ENCODE measurements around the gene RIN3. TPM values are rescaled to one million over a fixed set of nuclear protein-coding genes. Genes with fewer than 3 reads are reported as not detected.

The RIN3 gene
- polyA plus RNA-seq, 1 donor, result 15.6 TPM

DNA sequence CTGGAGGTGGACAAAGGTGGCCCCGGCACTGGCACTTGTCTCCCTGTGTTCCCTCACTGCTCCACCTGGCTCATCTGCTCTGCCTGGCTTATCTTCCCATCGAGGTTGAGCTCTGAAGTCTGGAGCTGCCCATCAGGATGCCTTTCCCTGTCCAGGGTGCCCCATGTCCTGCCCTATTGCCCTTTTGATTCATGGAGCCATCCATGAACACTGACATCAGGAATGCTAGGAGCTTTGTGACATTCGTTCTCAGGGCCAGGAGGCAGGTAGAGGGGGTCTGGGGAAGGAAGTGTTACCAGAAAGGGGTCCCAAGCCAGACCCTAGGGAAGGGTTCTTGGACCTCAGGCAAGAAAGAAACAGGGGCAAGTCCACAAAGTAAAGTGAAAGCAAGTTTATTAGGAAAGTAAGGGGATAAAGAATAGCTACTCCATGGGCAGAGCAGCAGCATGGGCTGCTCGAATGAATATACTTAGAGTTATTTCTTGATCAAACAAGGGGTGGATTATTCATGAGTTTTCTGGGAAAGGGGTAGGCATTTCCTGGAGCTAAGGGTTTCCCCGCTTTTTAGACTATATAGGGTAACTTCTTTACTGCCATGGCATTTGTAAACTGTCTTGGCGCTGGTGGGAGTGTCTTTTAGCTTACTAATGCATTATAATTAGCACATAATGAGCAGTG is 51.6 kb downstream of the RIN3 start:
- H3K36me3 ChIP-seq (ENCODE audit: control insufficient read depth, insufficient read depth, low read length), result peaks cover 23% of the 10 kb centered on the region
- peaks cover 3% of the 10 kb centered on the region for H3K9me3 ChIP-seq (ENCODE audit: control insufficient read depth, low read depth, low read length)
- H3K27ac ChIP-seq (ENCODE audit: low read length), result no peak overlapping the region
- WGBS (ENCODE audit: insufficient coverage, low lambda C conversion rate), result no CpG with 5 or more reads among the region's 6 CpGs
- H3K4me1 ChIP-seq (ENCODE audit: control insufficient read depth, insufficient read depth, low read length), result peaks cover 13% of the 10 kb centered on the region
- H3K27me3 ChIP-seq (ENCODE audit: control insufficient read depth, insufficient read depth, low read length), result no peaks in the 10 kb centered on the region
- DNase-seq, result no peak
- H3K4me3 ChIP-seq (ENCODE audit: low read length), result no peak overlapping the region

DNA sequence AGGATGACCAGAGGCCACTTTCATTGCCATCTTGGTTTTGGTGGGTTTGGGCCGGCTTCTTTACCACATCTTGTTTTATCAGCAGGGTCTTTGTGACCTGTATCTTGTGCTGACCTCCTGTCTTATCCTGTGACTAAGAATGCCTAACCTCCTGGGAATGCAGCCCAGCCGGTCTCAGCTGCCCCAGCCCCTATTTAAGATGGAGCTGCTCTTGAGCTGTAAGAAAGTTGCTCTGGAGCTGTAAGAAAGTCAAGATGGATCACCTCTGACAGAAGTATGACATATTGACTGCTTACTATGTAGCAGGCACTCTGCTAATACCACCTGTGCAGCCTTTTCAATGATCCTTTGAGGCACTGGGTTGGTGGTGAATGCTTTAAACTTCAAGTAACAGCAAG is 52.1 kb downstream of the RIN3 start:
- DNase-seq, result no peak
- H3K4me1 ChIP-seq (ENCODE audit: control insufficient read depth, insufficient read depth, low read length), result peaks cover 15% of the 10 kb centered on the region
- H3K4me3 ChIP-seq (ENCODE audit: low read length), result no peak overlapping the region
- H3K27ac ChIP-seq (ENCODE audit: low read length), result no peak overlapping the region
- peaks cover 3% of the 10 kb centered on the region for H3K9me3 ChIP-seq (ENCODE audit: control insufficient read depth, low read depth, low read length)
- no peaks in the 10 kb centered on the region for H3K27me3 ChIP-seq (ENCODE audit: control insufficient read depth, insufficient read depth, low read length)
- H3K36me3 ChIP-seq (ENCODE audit: control insufficient read depth, insufficient read depth, low read length), result peaks cover 20% of the 10 kb centered on the region
- no CpG with 5 or more reads among the region's 2 CpGs for WGBS (ENCODE audit: insufficient coverage, low lambda C conversion rate)

DNA sequence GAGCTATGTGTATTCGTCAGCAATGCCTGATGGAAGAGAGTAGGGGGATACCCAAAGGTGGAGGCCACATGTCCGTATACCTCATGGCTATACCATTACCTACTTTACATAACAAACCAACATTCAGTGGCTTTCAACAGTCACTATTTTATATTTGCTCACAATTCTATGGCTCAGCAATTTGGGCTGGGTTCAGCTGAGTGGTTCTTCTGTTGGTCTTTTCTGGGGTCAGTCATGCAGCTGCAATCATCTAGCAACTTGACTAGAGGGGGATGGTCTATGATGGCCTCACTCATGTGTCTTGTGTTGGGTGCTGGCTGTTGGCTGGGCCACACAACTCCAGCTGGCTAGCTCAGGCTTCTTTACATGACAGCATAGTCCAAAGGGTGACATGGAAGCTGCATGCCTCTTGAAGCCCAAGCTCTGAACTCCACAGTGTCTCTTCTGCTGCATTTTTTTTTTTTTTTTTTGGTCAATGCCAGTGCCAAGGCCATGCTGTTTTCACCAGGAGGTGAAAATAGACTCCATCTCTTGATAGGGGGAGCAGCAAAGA is 53.7 kb downstream of the RIN3 start:
- DNase-seq, result no peak
- H3K4me1 ChIP-seq (ENCODE audit: control insufficient read depth, insufficient read depth, low read length), result peaks cover 22% of the 10 kb centered on the region
- no peak overlapping the region for H3K27ac ChIP-seq (ENCODE audit: low read length)
- no CpG with 5 or more reads among the region's 2 CpGs for WGBS (ENCODE audit: insufficient coverage, low lambda C conversion rate)
- no peaks in the 10 kb centered on the region for H3K27me3 ChIP-seq (ENCODE audit: control insufficient read depth, insufficient read depth, low read length)
- H3K4me3 ChIP-seq (ENCODE audit: low read length), result no peak overlapping the region
- peaks cover 3% of the 10 kb centered on the region for H3K9me3 ChIP-seq (ENCODE audit: control insufficient read depth, low read depth, low read length)
- peaks cover 15% of the 10 kb centered on the region for H3K36me3 ChIP-seq (ENCODE audit: control insufficient read depth, insufficient read depth, low read length)

DNA sequence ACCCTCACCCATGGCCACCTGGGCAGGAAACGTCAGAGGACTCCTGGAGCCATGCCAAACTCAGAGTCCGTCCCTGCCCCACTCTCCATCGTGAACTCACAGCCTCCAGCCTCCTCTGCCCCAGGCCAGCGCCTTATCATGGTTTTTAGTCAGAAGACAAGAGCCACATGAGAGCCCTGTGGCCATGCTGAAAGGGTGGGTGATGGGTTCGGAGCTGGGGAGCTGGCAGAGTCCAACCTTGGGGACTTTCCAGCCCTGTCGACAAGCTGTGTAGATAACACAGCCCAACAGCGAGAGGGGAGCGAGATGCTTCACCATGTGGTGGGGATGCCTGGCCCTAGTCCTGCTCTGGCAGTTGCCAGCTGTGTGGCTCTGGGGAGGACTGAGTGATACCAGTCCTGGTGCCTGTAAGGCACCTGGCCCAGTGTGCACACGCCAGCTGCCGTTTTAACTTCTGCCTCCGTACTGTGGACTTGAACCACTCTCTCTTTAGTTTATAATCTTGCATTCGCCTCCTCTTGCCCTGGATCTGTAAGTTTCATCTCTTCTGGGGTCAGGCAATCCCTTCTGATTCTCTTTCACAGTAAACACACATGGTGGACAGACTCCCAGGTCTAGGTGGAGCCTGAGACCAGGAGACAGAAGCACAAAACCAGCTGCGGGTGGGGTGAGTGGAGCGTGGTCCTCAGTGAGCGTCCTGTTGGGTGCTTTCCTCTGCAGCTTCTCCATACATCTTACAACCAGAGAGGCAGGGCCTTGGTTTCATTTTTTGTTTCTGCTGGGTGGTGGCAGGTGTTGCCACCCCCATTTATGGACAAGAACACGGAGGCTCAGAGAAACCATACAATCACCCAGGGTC is 55.3 kb downstream of the RIN3 start:
- H3K27me3 ChIP-seq (ENCODE audit: control insufficient read depth, insufficient read depth, low read length), result no peaks in the 10 kb centered on the region
- 100% methylated on average over 1 of the region's 16 CpGs for WGBS (ENCODE audit: insufficient coverage, low lambda C conversion rate)
- no peak overlapping the region for H3K27ac ChIP-seq (ENCODE audit: low read length)
- peaks cover 3% of the 10 kb centered on the region for H3K9me3 ChIP-seq (ENCODE audit: control insufficient read depth, low read depth, low read length)
- no peak for DNase-seq
- no peak overlapping the region for H3K4me3 ChIP-seq (ENCODE audit: low read length)
- H3K4me1 ChIP-seq (ENCODE audit: control insufficient read depth, insufficient read depth, low read length), result peaks cover 20% of the 10 kb centered on the region
- peaks cover 15% of the 10 kb centered on the region for H3K36me3 ChIP-seq (ENCODE audit: control insufficient read depth, insufficient read depth, low read length)

DNA sequence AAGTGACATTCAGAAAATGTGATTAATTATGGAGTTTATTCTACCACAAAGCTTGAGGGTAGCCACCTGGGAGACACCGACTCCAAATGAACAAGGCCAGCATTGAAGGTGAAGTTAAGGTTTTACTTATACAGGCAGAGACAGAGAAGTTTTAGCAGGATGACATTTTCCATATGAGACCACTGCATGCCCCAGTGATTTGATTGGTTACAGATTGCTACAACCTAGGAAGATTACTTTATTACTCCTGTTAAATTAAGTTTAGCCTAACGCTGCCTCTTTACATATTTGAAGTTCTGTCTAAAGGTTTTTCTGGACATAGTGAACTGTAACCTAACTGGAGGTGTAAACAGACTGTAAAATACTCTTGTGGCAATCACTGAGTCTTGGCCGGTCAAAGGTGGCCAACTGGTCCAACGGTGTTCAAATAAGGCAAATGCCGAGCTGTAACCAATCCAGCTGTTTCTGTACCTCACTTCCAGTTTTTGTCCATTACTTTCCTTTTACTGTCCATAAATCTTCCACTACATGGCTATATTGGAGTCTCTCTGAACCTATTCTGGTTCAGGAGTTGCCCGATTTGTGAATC is 57.2 kb downstream of the RIN3 start:
- H3K4me3 ChIP-seq (ENCODE audit: low read length), result no peak overlapping the region
- no peaks in the 10 kb centered on the region for H3K27me3 ChIP-seq (ENCODE audit: control insufficient read depth, insufficient read depth, low read length)
- H3K9me3 ChIP-seq (ENCODE audit: control insufficient read depth, low read depth, low read length), result peaks cover 3% of the 10 kb centered on the region
- H3K27ac ChIP-seq (ENCODE audit: low read length), result peak overlapping the region; percentile 75
- peaks cover 14% of the 10 kb centered on the region for H3K36me3 ChIP-seq (ENCODE audit: control insufficient read depth, insufficient read depth, low read length)
- H3K4me1 ChIP-seq (ENCODE audit: control insufficient read depth, insufficient read depth, low read length), result peaks cover 17% of the 10 kb centered on the region
- peak in 1 of 2 donors; percentile 62 for DNase-seq
- WGBS (ENCODE audit: insufficient coverage, low lambda C conversion rate), result 8% methylated on average over 2 of the region's 6 CpGs

DNA sequence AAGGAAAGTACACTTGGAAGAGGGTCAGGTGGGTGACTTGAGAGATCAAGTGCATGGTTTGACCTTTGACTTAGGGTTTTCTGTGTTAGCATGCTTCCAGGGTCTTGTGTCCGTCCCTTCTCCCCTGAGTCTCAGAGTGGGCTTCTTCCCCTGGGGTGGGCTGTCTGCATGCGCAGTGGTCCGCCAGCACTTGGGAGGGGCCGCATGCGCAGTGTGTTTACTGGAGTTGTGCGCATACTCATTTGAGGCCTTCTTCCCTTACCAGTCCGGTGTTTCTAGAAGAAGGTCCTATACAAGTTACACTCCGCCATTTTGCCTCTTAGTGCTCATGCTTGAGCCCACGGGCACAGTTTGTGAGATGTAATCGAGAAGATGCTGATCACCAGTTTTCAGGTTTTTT is 58.5 kb downstream of the RIN3 start:
- Histone ChIP-seq H3K9me3 (ENCODE audit: control insufficient read depth, low read depth, low read length) (no peaks in the 10 kb centered on the region), H3K4me3 (ENCODE audit: low read length) (no peak overlapping the region), H3K4me1 (ENCODE audit: control insufficient read depth, insufficient read depth, low read length) (peaks cover 17% of the 10 kb centered on the region), H3K27ac (ENCODE audit: low read length) (no peak overlapping the region), H3K36me3 (ENCODE audit: control insufficient read depth, insufficient read depth, low read length) (peaks cover 6% of the 10 kb centered on the region), H3K27me3 (ENCODE audit: control insufficient read depth, insufficient read depth, low read length) (no peaks in the 10 kb centered on the region)
- no peak for DNase-seq
- WGBS (ENCODE audit: insufficient coverage, low lambda C conversion rate), result no CpG with 5 or more reads among the region's 10 CpGs

DNA sequence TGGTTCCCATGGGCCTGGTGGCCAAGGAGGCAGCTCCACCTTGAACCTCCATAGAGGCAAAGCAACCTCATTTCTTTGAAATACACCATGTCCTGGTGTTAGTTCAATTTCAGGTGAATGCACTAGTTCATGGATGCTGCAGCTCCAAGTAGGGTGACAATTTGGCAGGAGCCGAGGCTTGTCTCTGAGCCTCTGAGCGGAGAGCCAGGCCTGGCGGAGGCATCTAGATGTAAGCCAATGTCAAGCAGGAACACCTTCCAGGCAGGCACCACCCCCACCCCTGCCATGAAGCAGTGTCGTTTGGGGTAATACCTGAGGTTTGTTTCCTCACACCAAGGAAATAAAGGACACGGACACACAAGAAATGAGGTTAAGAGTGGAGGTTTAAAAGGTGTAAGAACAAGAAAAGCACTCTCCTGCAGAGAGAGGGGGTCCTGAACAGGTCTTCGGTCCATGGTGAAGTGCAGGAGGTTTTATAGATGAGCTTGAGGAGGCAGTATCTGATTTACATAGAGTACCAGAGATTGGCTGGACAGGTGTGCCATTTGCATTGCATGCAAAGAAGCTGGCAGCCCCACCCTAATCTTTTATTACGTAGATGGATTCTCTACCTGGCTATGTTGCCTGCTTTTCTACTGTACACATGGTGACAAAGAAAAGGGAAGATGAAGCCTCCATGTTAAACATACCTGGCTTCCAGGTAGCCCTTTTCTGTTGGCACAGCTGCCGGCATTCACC is 60.3 kb downstream of the RIN3 start:
- WGBS (ENCODE audit: insufficient coverage, low lambda C conversion rate), result no CpG with 5 or more reads among the region's 8 CpGs
- Histone ChIP-seq H3K27ac (ENCODE audit: low read length) (no peak overlapping the region), H3K9me3 (ENCODE audit: control insufficient read depth, low read depth, low read length) (no peaks in the 10 kb centered on the region), H3K36me3 (ENCODE audit: control insufficient read depth, insufficient read depth, low read length) (peaks cover 13% of the 10 kb centered on the region), H3K27me3 (ENCODE audit: control insufficient read depth, insufficient read depth, low read length) (no peaks in the 10 kb centered on the region), H3K4me3 (ENCODE audit: low read length) (no peak overlapping the region), H3K4me1 (ENCODE audit: control insufficient read depth, insufficient read depth, low read length) (peaks cover 17% of the 10 kb centered on the region)
- no peak for DNase-seq

DNA sequence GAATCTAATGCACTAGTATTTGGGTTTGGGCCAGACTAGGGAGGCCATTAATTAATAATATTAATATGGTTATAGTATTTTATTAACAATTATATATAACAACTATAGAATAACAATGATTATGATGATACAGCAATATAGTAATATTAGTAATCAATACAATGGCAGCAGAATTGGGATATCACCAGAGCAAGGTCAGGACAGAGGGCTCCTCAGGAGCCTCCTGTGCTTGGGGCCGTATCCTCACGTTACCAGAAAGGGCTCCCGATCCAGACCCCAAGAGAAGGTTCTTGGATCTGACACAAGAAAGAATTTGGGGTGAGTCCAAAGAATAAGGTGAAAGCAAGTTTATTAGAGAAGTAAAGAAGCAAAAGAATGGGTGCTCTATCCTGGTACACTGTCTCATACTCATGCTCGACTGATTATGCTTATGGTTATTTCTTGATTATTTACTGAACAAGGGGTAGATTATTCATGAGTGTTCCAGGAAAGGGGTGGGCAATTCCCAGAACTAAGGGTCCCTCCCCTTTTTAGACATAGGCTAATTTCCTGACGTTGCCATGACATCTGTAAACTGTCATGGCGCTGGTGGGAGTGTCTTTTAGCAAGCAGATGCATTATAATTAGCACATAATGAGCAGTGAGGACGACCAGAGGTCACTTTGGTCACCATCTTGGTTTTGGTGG is 61.6 kb downstream of the RIN3 start:
- no peak overlapping the region for H3K27ac ChIP-seq (ENCODE audit: low read length)
- H3K4me3 ChIP-seq (ENCODE audit: low read length), result no peak overlapping the region
- H3K36me3 ChIP-seq (ENCODE audit: control insufficient read depth, insufficient read depth, low read length), result peaks cover 18% of the 10 kb centered on the region
- H3K4me1 ChIP-seq (ENCODE audit: control insufficient read depth, insufficient read depth, low read length), result peaks cover 9% of the 10 kb centered on the region
- WGBS (ENCODE audit: insufficient coverage, low lambda C conversion rate), result no CpG with 5 or more reads among the region's 7 CpGs
- H3K9me3 ChIP-seq (ENCODE audit: control insufficient read depth, low read depth, low read length), result no peaks in the 10 kb centered on the region
- no peaks in the 10 kb centered on the region for H3K27me3 ChIP-seq (ENCODE audit: control insufficient read depth, insufficient read depth, low read length)
- DNase-seq, result no peak

DNA sequence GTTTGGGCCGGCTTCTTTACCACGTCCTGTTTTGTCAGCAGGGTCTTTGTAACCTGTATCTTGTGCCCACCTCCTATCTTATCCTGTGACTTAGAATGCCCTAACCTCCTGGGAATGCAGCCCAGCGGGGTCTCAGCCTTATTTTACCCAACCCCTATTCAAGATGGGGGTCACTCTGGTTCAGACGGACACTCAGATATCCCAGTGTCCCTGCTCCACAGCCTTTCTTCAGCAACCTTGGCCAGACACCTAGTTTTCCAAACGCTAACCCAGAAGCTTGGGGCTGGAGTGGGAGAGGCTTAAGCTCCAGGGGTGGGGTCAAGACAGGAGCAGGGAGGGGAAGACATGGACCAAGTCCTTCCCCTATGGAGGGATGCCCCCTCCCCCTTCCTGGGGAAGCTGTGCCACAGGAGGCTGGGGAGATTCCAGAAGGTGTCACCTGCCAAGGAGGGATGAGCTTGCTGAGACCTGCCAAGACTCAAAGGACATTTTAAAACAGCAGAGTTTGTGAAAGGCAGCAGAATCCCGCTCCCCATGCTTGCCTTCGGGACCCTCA is 62.2 kb downstream of the RIN3 start:
- no peaks in the 10 kb centered on the region for H3K9me3 ChIP-seq (ENCODE audit: control insufficient read depth, low read depth, low read length)
- no peak overlapping the region for H3K27ac ChIP-seq (ENCODE audit: low read length)
- no peaks in the 10 kb centered on the region for H3K27me3 ChIP-seq (ENCODE audit: control insufficient read depth, insufficient read depth, low read length)
- no CpG with 5 or more reads among the region's 7 CpGs for WGBS (ENCODE audit: insufficient coverage, low lambda C conversion rate)
- H3K4me1 ChIP-seq (ENCODE audit: control insufficient read depth, insufficient read depth, low read length), result peaks cover 7% of the 10 kb centered on the region
- no peak overlapping the region for H3K4me3 ChIP-seq (ENCODE audit: low read length)
- DNase-seq, result no peak
- H3K36me3 ChIP-seq (ENCODE audit: control insufficient read depth, insufficient read depth, low read length), result peaks cover 23% of the 10 kb centered on the region
